Activated T-cell treated with anti-CD3 and anti-CD28 coated beads, Interleukin-2, amount 50 U/mL, for 1 hour (primary cell): ENCODE data around the gene CREB5.

Source experiments
- DNase-seq: peaks from one replicate; pipeline ENCODE4 v3.0.0-alpha.2; 2020

Gene CREB5

DNA sequence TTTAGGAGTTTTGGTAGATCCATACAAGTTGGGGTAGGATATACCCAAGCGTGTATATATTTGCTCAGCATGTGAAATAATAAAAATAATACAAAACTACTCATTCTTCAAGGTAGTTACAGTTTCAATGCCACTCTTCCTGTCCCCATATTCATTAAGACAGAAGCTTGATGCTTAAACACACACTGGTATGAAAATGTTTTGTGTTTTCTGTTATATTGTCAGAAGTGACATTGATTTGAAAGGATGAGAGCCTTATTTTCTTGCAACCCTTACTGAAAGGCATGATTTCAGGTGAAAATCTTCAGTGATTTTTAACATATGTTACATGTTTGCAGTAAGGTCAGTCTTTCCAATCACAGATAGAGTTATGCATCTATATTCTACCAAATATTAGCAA is 312.2 kb downstream of the CREB5 start:
- no peak for DNase-seq

DNA sequence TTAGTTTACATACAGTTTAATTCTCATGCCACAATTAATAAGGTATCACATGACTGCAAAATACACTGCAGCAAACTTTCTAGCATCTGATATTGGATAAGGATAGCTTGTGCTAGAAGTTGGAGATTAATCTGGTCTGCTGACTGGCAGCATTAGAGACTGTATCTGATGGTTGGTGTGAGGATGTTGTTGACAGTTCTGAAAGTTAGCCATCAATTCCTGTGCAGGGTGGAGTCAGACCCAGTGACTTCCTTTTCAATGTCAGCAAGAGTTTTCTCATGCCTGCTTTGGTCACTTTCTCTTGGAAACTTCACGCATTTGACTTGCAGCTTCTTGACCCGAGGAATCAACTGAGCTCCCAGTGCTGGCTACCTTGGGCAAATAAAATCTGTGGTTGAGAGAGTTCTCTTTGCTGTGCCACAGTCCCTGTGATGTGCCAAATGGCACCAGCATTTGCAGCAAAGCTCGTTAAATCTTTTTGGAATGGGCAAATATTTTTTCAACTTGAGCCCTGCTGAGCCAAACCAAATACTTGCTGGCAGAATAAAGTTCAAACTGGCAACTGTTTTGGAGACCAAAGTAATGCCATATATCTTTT is 312.8 kb downstream of the CREB5 start:
- no peak for DNase-seq

DNA sequence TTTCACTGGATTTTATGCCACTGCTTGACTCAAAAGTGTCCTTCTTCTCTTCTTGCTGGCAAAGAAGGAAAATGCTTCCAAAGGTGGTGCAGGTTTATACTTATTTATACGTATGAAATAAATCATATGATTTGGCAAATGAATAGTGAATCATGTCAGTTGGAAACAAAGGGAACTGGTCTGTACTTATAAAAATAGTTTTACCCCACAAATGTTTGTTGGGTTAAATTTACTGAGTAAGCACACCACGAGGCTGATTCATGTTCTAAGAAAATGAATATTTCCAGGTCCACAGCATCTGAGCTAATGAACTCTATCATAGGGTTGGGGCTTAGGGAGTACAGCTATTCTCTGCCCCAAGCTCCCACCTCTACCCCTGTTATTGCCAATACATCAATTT is 313.6 kb downstream of the CREB5 start:
- DNase-seq, result no peak

DNA sequence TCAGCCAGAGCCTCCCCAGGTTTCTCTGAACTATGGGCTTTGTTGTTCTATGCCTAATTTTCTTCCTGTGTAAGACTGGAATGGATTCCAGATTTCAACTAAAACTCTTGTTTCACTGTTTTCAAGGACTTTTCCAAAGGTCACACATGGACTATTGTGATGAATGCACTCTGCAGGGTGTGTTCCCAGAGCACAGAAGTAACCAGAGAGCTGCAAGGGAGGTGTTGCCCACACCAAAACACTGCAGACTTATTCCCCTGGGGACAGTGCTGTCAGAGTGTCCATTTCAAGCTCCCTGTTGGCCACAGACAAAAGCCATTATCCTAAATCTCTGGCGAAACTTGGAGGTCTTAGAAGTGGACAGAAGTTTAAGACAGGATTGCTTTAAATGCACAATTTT is 314.2 kb downstream of the CREB5 start:
- DNase-seq, result no peak

DNA sequence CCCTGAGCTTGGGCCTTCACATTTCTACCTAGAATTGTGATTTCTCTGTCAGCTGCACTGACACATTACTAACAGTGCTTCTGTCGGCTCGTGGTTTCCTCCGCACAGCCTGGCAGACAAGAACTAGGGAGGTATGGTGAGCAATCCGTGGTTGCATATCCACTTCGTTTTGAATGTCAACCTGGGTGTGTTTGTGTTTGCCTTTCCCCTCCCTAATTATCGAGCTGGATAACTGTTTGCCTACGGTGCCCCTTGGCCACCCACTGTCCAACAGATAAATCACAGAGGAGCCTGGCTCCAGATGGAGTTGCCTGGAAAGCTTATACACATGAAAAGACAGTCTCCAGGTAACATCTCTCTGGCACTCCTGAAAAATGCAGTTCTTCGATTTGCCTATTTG is 317.0 kb downstream of the CREB5 start:
- DNase-seq, result no peak

DNA sequence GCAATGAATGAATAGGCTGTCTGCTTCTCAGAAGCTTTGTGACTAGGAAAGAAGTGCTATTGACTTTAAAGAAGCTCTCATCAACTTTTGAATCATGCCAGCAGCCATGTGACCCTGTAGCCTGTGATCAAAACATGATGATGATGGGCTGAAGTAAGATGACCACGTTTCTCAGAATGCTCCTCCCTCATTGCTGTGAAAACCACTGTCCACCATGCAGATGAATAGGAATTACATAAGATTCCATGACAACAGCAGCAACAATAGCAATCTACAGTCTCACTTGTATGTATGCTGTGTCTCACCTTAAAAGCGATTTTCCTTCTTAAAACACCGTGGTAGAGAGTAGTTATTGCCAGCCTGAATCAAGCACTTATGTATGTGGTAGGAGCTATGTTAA is 317.4 kb downstream of the CREB5 start:
- no peak for DNase-seq

DNA sequence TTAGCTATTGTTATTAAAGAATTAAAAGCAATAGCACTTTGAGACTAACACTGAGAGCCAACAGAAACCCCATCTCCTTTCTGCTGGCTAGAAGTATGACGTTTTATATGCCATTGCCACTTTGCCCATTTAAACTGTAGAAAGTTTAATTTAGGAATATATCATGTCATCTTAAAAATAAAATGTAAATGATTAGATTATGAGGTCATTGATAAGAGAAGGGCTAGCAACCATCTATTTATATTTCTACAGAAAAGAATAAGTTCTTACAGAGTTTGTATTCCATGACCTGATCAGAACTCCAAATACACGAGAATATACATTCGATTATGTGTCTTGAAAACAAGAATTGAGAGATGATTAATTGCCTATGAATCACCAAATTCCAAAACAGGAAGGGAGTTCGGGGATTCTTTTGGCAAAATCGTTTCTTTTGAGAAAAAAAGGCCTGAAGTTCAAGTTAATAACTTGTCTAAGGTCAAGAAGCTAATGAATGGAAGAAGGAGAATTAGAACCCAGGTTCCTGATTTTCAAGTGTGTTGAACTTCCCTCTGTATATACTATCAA is 318.9 kb downstream of the CREB5 start:
- no peak for DNase-seq

DNA sequence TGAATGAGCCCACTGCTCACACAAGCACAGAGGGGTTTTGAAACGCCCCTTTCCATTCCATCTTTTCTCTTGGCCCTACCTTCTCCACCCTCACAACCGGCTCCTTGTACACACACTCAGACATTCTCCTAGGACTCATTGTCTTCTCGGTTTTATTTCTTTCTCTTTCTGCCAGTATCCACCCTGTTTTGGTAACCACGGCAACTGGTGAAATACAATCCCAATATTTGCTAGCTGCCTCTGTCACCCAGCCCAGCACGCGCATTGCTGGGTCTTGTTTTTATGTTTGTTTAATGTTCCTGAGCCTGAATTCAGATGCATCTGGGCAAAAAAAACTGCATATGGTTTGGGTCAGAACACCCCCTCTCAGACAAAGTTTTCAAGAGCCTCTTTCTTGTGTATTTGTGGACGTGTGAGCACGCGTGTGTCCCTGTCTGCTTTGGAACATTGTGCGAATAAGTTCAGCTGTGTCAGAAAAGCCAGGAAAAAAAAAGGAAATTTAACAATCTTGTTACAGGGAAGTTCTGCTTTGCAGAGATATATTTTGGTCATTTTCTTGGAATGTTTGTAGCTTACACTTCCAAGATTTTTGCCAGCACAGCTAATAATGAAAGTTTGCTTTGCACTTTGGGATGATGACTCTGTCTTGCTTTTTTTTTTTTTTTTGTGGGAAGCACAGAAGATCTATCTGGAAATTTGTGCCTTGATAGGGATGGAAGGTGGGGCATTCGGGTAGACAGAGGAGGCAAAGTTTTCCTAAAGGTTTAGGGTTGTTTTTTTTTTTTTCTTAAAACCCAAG is 320.0 kb downstream of the CREB5 start:
- DNase-seq, result no peak

DNA sequence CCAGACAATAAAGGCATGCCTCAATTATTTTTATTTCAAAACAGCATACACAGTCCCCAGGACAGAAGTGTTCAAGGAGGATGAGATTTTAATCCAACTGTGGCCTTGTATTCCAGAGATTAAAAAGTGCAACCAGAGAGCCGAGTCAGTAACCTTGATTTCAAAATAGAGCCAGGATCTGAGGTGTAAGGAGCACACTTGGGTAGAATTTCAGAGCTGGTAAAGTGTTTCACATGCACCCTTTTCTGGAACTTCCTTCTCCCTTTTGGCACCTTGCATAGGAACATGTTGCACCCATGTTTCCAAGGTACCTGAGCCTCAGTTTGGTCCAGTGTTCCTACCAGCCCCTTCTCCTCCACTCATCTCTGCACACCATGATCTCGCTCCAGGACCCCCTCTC is 320.7 kb downstream of the CREB5 start:
- DNase-seq, result no peak

DNA sequence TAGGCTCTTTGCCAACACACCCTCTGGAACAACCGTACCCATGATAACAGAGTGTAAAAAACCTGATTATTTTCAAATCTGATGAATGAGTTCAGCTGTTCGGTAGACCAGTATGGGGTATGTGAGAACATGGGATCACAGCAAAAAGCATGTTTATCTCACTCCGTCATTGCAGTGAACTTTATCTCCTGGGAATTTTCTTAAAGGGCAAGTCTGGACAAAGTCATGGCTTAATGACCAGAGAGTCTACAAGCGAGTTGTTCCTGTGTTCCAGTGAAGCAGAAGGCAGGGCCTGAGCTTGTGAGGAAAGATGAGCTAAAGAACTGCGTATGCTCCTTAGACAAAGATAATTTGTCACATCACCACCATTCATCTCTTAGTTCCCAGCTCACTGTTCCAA is 326.1 kb downstream of the CREB5 start:
- DNase-seq, result no peak

DNA sequence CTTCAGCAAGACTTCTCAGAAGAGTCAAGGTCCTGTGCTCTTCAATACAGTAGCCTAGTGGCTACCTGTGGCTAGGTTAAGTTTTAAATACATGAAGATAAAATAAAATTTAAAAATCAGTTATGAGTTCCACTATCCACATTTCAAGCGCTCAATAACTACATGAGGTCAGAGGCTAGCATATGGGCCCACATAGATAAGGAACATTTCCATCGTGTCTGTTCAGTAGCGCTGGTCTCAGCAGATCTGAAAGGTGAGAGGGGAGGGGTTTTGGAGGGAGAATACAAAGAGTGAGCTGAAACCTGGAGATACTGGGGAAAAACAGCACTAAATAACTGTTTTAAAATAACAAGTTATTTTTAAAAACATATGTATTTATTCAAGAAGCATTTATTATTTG is 326.8 kb downstream of the CREB5 start:
- DNase-seq, result no peak

DNA sequence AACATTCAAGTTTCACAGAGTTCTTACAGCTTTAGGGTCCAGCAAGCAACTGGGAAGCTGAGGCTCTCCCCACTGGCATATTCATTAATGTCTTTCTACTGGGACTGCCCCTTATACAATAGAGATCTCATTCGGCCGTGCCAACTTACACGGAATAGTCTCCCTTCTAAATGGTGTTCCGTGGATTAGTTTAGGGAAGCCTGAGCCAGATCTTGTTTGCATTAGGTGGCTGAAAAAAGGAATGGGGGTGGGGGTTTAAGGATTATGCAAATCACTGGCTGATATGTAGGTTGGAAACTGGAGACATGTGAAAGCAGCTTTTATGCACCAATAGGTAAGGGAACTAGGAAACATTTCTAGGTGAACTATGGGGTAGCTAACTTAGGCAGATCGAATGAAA is 327.5 kb downstream of the CREB5 start:
- DNase-seq, result no peak

DNA sequence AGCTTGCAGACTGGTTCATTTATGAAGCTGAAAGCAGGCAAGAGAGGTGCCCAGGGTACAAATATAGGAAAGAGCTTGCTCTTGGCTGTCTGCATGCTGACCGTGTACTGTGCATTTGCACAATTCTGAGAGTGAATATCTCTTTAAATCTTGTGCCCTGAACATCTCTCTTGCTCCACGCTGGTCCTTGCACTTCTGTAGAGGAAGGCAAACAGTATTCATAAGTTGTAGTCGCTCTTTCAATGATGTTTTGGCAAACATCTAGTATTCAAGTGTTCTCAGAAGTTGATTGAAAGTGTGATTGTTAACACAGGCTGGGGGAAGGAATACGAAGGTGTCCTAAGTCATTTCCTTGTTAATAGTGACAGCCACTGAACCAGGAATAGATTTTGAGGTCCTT is 332.6 kb downstream of the CREB5 start:
- no peak for DNase-seq

DNA sequence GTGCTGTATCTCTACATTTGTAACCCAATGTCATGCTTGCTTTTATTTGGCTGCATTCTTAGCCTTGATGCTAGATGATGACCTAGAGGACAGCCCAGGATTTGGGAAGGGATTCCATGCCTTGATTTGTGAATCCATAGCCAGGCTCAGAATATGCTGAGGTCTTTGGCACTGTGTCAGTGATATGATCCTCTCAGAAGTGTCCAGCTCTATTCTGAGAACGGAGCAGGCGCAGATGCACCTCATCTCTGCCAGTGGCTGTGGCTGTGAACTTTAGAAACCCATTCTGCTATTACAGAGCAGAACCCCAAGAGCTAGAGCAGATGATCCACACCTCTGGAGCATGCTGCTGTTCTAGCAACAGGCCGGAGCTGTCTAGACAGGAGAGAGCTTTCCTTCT is 333.0 kb downstream of the CREB5 start:
- DNase-seq, result no peak

DNA sequence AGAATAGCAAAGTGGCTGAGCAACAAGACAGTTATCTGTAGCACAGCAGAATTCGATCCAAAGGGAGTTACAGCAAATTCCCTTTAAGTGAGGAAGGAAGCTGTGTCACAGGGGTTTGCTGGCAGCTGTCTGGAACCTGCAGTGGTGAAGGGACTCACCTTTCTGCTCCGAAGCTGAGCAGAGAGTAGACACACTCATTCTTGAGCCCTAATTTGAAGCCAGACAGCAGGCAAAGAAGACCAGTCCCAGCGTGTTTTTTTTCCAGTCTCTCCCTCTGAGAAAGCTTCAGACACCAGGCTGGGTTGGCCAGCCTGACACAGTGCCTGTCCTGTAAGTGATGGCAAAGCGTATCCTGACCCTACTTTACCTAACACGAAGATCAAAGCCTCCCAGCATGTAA is 335.1 kb downstream of the CREB5 start:
- DNase-seq, result no peak

DNA sequence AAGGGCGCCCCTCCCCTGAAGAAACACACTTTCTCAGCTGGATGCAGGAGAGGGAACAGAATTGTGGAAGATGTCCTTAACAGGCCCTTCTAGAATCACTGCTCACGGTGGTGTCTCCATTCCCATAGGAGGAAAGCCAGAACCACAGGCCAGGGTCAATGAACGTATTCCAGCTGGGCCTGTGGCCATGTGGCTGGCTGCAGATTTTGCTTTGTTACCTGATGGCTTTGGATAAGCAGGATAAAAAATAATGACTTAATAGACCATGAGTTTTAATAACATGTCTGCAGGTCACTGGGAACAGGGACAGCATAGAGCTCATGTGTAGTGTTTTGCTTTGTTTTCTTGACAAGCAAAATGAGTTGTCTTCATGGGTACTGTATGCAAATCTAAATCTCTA is 335.5 kb downstream of the CREB5 start:
- DNase-seq, result no peak

DNA sequence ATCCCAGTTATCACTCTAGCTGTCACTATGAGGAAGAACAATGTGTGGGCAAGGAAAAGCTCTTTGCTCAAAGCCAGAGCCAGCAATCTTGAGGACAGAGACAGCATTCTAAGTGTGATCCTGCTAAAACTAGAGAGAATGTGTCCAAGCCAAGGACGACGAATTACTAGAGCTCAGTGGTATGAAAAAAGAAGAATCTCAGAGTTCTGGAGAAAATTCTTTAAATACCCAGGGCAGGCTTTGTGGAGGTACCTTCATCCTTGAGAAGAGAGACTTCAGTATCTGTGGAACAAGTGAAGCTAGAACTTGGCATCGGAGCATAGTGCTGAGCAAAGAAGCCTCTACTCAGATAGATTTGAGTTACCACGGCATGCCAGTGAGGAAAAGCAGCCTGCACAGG is 336.0 kb downstream of the CREB5 start:
- DNase-seq, result no peak

DNA sequence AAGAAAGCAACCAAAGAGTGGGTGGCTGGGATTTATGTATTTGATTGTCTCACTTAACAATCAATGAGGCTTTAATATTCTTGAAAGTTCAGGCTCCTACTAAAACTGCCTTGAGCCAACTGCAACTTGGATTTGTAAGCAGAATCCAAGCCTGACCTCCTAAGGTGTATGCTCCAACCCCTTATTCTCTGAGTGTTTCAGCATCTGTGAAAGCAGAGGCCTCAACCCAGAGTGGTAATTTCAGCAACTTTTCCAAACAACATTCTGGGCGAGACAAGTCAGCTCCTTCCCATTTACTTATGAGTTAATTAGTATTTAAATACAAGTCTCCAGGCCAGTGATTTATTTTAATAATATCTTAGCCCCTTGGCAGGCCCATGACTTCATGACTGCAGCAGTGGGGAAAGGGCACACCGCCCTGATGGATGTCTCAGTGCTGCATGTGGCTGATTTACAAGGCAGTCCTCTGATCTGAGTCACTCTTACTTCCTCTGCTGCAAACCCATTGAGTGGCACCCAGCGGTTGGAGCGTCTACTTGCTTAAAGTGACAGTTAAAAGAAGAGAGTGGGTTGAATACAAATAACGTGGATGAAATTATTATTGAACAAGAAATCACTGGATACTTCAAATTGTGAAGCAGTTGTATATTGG is 336.7 kb downstream of the CREB5 start:
- DNase-seq, result no peak

DNA sequence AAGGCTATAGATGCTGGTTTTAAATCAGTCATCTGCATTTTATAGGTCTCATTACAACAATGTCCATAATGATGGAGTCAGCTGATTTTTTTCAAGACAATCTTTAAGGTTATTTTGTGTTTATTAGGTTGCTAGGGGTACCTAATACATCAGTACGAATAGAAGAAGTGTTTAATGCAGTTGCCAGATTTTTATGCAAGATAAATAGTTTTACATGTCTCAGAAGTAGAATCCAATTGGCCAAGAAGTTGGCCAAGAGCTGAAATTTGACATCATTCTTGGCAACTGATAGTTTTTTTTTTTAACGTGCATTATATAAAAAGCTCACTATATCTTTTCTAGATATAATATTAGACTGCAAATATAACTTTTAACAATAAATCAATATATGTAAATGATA is 337.3 kb downstream of the CREB5 start:
- no peak for DNase-seq

DNA sequence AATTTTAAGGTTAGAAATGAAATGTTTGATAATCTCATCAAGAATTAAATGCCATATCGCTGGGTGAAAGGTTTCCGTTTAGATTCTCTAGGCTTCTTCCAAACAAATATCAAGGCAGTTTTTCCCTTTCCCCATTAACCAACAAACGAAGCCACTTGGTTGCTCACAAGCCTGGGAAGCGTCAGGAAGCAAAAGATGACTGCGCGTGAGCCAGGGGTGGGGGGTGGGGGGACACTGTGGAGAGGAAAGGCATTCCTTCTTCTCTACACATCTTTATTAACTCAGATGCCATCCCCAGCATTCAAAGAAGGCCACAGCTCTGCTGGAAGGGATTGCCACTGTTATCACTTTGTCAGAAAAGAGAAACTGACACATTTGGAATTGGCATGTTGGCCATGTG is 338.7 kb downstream of the CREB5 start:
- no peak for DNase-seq

DNA sequence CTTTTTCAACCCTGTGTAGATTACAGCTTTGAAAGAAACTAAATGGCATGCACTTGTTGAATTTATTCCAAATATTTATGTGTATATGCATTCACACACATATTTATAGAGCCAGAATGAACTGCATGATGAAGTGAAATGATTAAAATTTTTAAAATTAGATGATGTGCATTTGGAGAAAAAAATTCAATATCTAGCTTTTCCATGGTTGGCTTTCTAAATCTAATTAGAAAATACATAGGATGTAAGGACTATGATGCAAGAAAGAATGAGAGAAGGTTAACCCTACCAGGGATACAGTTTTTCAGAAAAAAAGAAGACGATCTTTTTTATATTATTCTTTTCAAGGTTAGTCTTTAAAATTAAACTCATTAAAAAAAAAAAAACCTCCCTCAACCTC is 341.3 kb downstream of the CREB5 start:
- DNase-seq, result no peak

DNA sequence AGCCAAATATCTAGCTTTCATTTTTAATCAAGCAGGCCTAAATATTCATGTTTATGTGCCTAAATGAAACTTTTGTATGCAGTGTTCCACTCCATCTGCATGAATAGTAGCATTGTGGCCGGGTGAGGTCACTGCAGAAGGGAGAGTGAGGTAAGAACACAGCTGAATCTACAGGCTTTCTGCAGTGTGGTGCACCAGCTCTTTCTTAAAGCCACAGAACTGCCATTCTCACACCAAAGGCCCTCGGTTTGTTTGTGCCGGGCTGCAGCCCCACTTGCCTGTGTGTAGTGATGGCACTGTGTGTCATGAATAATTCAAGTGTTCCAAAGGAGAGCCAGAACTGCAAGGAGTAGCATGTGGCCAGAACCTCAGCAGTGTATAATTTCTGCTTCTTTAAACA is 341.7 kb downstream of the CREB5 start:
- no peak for DNase-seq

DNA sequence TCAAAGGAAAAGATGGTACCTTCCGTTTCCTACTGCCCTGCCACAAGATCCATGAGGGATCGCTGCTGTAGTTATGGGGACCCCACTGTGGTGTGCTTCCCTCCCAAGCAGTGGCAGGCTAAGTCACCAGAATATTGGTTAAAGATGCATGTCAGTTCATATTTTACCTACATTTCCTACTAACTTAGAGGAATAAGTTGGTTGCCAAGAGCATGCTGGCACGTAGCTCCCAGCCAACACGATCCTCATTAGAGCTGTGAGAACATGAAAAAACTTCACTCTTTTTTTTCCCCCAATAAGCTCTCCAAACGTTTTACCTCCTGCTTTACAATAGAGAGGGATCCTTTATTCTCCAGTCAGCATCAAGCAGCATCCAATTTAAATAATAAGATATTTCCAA is 342.1 kb downstream of the CREB5 start:
- no peak for DNase-seq

DNA sequence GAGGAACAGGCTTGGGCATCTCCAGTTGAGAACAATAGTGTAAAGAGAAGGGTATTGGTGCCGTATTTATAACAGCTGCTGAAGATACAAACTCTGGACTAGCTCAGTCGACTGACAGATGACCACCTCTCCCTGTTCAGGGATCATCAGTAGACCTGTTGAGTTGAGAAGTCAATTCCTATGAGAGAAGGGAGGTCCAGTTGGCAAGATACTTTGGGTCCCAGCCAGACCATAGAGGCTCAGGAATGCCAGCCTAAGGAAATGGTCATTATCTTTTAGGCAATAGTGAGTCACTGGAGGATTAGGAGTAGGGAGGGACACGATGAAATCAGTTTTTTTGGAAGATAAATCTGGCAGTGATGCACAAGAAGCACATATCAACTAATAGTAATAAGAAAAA is 342.9 kb downstream of the CREB5 start:
- DNase-seq, result no peak
